Keratinocyte (primary cell): Measurements from ENCODE around the gene SINHCAF. TPM values are rescaled to one million over a fixed set of nuclear protein-coding genes. Genes with fewer than 3 reads are reported as not detected.

ENCODE experiments used
- DNase-seq: peaks from one replicate; pipeline ENCODE4 v3.0.0-alpha.2; 2011; ENCODE audit warnings: low read depth, missing footprints, low spot score
- FAIRE-seq: peaks from 2 replicates; lab custom pipeline; 2011; peaks lifted over from hg19 to GRCh38; lab: Jason Lieb, UNC
- H2AFZ ChIP-seq: 2 replicates; pipeline ENCODE4 v1.6.0; 2012; ENCODE audit warnings: low read length, control low read depth, inconsistent platforms; ENCODE audit not compliant: control insufficient read depth
- H3K27ac ChIP-seq: 2 replicates; pipeline ENCODE4 v1.5.1; 2011; ENCODE audit warnings: low read length; ENCODE audit not compliant: control insufficient read depth, insufficient read depth
- H3K27me3 ChIP-seq: 3 replicates; pipeline ENCODE4 v1.6.0; 2011; ENCODE audit warnings: low read length; ENCODE audit not compliant: control insufficient read depth, insufficient read depth; ENCODE audit errors: extremely low read depth
- H3K36me3 ChIP-seq, 2 experiments: 2 replicates in 1 of 2; 3 replicates in 1 of 2; pipeline ENCODE4 v1.5.1; 2011; ENCODE audit warnings: low read length in 2 of 2, mild to moderate bottlenecking in 1 of 2; ENCODE audit not compliant: control insufficient read depth in 2 of 2, insufficient read depth in 2 of 2; ENCODE audit errors: extremely low read depth in 1 of 2
- H3K4me1 ChIP-seq: 3 replicates; pipeline ENCODE4 v1.5.1; 2011; ENCODE audit warnings: low read length; ENCODE audit not compliant: control insufficient read depth, insufficient read depth; ENCODE audit errors: extremely low read depth
- H3K4me2 ChIP-seq: 3 replicates; pipeline ENCODE4 v1.6.0; 2011; ENCODE audit warnings: low read depth, low read length; ENCODE audit not compliant: control insufficient read depth, insufficient read depth; ENCODE audit errors: extremely low read depth
- H3K4me3 ChIP-seq, 3 experiments: fragments of 200-600 bp in 1 of 3; sonication (generic) in 1 of 3; 2 replicates in 2 of 3; 3 replicates in 1 of 3; pipeline ENCODE4 v1.5.1; 2011 to 2016; ENCODE audit warnings: low read length in 3 of 3, mild to moderate bottlenecking in 3 of 3, control low read depth in 2 of 3, inconsistent platforms in 1 of 3, low read depth in 1 of 3, mixed read lengths in 1 of 3, mixed run types in 1 of 3, moderate library complexity in 1 of 3; ENCODE audit not compliant: control insufficient read depth in 2 of 3, insufficient read depth in 2 of 3; ENCODE audit errors: extremely low read depth in 1 of 3
- H3K79me2 ChIP-seq: 2 replicates; pipeline ENCODE4 v1.6.0; 2012; ENCODE audit warnings: low read length; ENCODE audit not compliant: control insufficient read depth, insufficient read depth
- H3K9ac ChIP-seq: 3 replicates; pipeline ENCODE4 v1.6.0; 2011; ENCODE audit warnings: low read length; ENCODE audit not compliant: control insufficient read depth, insufficient read depth; ENCODE audit errors: extremely low read depth
- H3K9me1 ChIP-seq: 3 replicates; pipeline ENCODE4 v1.6.0; 2011; ENCODE audit warnings: low read length; ENCODE audit not compliant: control insufficient read depth, insufficient read depth; ENCODE audit errors: extremely low read depth
- H3K9me3 ChIP-seq: 2 replicates; pipeline ENCODE4 v1.5.1; 2012; ENCODE audit warnings: low read depth, low read length; ENCODE audit not compliant: control insufficient read depth
- H4K20me1 ChIP-seq: 3 replicates; pipeline ENCODE4 v1.6.0; 2011; ENCODE audit warnings: low read length; ENCODE audit not compliant: control insufficient read depth, insufficient read depth; ENCODE audit errors: extremely low read depth
- EZH2 ChIP-seq: IDR thresholded peaks from one replicate; pipeline ENCODE4 v1.6.1; 2012; ENCODE audit warnings: inconsistent platforms, mild to moderate bottlenecking, low read length, moderate library complexity
- dilution Hi-C: fragments of 300-500 bp; cut with MboI; formaldehyde crosslinking; loops from one replicate; pipeline ENCODE4 v1.7.0; 2020; ENCODE audit warnings: low sequenced_read_pairs; ENCODE audit not compliant: extremely low pct_ligation_motif_present
- polyA plus RNA-seq, 5 experiments: library from polyadenylated mRNA; depleted of rRNA in 3 of 5; stranded (reverse) in 3 of 5; stranded (forward) in 1 of 5; unstranded in 1 of 5; fragments of >200 nt; gene quantifications; 1 replicate in 1 of 5; 2 replicates in 3 of 5; 3 replicates in 1 of 5; pipeline versions ENCODE4 v1.2.1 to v1.2.3, GENCODE V29; 2011 to 2012; ENCODE audit warnings: missing spikeins in 2 of 5, low read depth in 1 of 5, low replicate concordance in 1 of 5
- TF ChIP-seq, protein P1 (sequence below), 3 experiments: IDR thresholded peaks in 1 of 3; conservative IDR thresholded peaks in 1 of 3; optimal IDR thresholded peaks in 1 of 3; 2 replicates in 2 of 3; 3 replicates in 1 of 3; pipeline versions ENCODE3 to v1.5.1; 2011; ENCODE audit warnings: low read length in 3 of 3, mild to moderate bottlenecking in 3 of 3, moderate library complexity in 2 of 3, control low read depth in 1 of 3, inconsistent platforms in 1 of 3; ENCODE audit not compliant: insufficient read depth in 2 of 3; ENCODE audit errors: extremely low read depth in 1 of 3

Gene SINHCAF
- polyA plus RNA-seq, 1 donor (not counting 4 experiments of a cell fraction or from before 2014, with no cell fraction given): 57.4 TPM

DNA sequence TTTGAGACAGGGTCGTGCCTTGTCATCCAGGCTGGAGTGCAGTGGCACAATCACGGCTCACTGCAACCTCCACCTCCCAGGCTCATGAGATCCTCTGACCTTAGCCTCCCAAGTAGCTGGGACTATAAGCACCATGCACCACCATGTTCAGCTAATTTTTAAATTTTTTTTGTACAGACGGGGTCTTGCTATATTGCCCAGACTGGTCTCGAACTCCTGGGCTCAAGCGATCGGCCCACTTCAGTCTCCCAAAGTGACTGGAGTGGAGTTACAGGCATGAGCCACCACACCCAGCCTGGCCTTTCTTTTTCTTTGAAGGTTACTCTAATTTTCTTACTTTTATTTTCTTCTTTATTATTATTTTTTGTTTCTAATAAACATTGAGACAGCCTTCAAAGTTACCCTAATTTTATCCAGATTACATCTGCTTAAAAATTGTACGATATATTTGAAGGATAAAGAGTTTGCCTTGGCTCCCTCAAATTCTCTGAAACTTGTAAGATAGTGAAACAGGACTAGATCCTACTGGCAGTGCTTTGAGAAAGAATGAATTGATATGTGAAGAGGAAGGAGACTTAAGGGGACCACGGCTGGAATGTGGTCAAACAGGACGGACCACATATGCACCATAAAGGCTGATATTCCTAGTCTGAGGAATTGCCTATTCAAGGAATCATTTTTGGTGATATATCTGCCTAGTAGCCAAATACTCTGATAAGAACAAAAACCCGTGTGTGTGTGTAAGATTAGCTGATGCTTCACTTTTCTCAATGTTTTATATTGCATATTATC is 14.1 kb upstream of the SINHCAF start:
- Histone ChIP-seq H4K20me1 (no peaks in the 10 kb centered on the region), H3K79me2 (no peaks in the 10 kb centered on the region), H3K27me3 (no peaks in the 10 kb centered on the region), H3K36me3 (no peaks in the 10 kb centered on the region), H3K9me3 (no peaks in the 10 kb centered on the region), H3K27ac (no peak overlapping the region), H3K9me1 (no peaks in the 10 kb centered on the region), H3K4me2 (no peak overlapping the region), H3K4me3 (no peak overlapping the region), H3K4me1 (peaks cover 3% of the 10 kb centered on the region), H2AFZ (peak overlapping the region; percentile 2), H3K9ac (no peak overlapping the region)
- no peak for TF ChIP-seq EZH2
- TF ChIP-seq, protein P1, sequence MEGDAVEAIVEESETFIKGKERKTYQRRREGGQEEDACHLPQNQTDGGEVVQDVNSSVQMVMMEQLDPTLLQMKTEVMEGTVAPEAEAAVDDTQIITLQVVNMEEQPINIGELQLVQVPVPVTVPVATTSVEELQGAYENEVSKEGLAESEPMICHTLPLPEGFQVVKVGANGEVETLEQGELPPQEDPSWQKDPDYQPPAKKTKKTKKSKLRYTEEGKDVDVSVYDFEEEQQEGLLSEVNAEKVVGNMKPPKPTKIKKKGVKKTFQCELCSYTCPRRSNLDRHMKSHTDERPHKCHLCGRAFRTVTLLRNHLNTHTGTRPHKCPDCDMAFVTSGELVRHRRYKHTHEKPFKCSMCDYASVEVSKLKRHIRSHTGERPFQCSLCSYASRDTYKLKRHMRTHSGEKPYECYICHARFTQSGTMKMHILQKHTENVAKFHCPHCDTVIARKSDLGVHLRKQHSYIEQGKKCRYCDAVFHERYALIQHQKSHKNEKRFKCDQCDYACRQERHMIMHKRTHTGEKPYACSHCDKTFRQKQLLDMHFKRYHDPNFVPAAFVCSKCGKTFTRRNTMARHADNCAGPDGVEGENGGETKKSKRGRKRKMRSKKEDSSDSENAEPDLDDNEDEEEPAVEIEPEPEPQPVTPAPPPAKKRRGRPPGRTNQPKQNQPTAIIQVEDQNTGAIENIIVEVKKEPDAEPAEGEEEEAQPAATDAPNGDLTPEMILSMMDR (optimal IDR thresholded peaks at IDR 0.05 in 1 of 3, IDR thresholded peaks at IDR 0.05 in 1 of 3, conservative IDR thresholded peaks at IDR 0.05 in 1 of 3; ENCODE audit: extremely low read depth in 1 of 3, insufficient read depth in 2 of 3, low read length in 3 of 3): no peak
- FAIRE-seq: no peak
- no peak for DNase-seq
- dilution Hi-C loops: no loop called here

DNA sequence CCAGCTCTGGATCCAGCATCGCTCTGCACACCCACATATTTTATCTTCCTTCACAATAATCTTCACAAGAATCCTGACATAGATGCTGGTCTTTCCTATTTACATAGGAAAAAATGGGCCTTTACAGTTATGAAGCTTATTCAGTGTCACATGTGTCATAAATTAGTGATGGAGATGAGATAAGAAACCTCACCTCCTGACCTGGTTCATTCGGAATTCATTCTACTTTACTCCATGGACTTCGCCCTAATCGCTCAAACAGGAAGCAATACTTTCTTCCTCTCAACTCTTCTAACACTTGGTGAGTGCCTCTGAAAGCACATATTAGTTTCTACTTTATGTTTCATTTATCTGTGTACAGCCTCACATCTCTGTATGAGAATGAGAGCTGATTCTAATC is 12.0 kb upstream of the SINHCAF start:
- H2AFZ ChIP-seq: no peak overlapping the region
- H3K9ac ChIP-seq: no peak overlapping the region
- no peaks in the 10 kb centered on the region for H3K27me3 ChIP-seq
- H3K79me2 ChIP-seq: no peaks in the 10 kb centered on the region
- H3K4me1 ChIP-seq: peaks cover 3% of the 10 kb centered on the region
- TF ChIP-seq, protein P1 (optimal IDR thresholded peaks at IDR 0.05 in 1 of 3, IDR thresholded peaks at IDR 0.05 in 1 of 3, conservative IDR thresholded peaks at IDR 0.05 in 1 of 3; ENCODE audit: extremely low read depth in 1 of 3, insufficient read depth in 2 of 3, low read length in 3 of 3): no peak
- no peak for TF ChIP-seq EZH2
- H3K36me3 ChIP-seq: no peaks in the 10 kb centered on the region
- dilution Hi-C loops: no loop called here
- DNase-seq: no peak
- no peak overlapping the region for H3K27ac ChIP-seq
- no peak for FAIRE-seq
- H4K20me1 ChIP-seq: no peaks in the 10 kb centered on the region
- H3K9me1 ChIP-seq: no peaks in the 10 kb centered on the region
- H3K9me3 ChIP-seq: no peaks in the 10 kb centered on the region
- no peak overlapping the region for H3K4me2 ChIP-seq
- no peak overlapping the region for H3K4me3 ChIP-seq
